ENCODE data around the gene PPARA. TPM values are rescaled to one million over a fixed set of nuclear protein-coding genes. Genes with fewer than 3 reads are reported as not detected.
A peak's percentile ranks its signal among the peaks of the same experiment; 100 is the strongest.

PPARA gene
- total and polyA plus RNA-seq, 2 donors (not counting 3 experiments of a cell fraction or from before 2014, with no cell fraction given) = 3.1 to 10.7 TPM

DNA sequence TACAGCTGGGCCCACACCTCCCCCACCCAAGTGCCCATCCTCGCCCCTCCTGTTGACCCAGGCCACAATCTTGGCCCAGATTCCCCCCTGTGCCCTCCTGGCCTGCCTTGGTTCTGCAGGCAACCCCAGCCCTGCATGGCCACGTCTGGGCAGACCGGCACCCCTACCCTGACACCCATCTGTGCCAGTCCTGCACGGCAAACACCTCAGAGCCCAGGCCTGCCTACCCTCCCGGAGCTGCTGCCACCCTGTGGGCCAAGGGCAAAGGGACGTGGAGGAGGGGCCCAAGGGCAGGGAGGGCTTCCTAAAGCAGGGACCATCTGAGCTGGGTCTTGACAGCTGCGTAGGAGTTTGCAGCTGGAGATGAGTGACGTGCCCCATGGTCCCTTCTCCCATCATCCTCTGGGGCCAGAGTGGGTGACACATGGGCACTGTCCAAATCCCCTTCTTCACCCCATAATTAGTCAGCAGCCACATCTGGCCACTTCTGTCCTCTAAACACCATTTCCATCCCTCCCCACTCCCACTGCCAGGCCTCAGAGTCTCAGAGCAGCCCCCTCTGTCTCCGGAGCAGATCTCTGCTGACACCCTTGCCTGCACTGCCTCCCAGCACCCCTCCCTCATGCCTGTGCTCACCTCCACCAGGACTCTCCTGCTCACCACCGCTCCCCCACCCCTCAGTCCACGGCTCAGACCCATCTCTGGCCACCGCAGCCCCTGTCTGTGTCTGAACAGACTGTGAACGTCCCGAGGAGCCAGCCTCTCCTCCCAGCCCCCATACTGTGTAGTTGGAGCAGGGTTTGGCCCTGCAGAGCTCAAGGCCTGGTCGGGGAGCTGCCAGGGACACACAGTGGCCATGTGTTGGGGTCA, 35.6 kb upstream of the PPARA start:
- DNase-seq (ENCODE audit: low read depth, low spot score) (no peak), FAIRE-seq (no peak)
- Histone ChIP-seq H3K4me2 (ENCODE audit: insufficient read depth, low read length) (no peak overlapping the region), H3K9ac (replicated peaks; ENCODE audit: extremely low read depth, insufficient read depth, low read length) (no peak overlapping the region), H3K79me2 (ENCODE audit: control insufficient read depth, insufficient read depth, low read length) (no peaks in the 10 kb centered on the region), H3K9me3 (replicated peaks; ENCODE audit: control insufficient read depth, insufficient read depth, low read length) (no peaks in the 10 kb centered on the region), H3K4me3 (replicated peaks in 1 of 3; ENCODE audit: insufficient read depth in 1 of 3, low read depth in 1 of 3, low read length in 3 of 3) (no peak overlapping the region), H4K20me1 (replicated peaks; ENCODE audit: control insufficient read depth, extremely low read depth, insufficient read depth, low read length) (no peaks in the 10 kb centered on the region), H3K27ac (ENCODE audit: insufficient read depth, low read depth, low read length) (no peak overlapping the region), H2AFZ (ENCODE audit: low read depth, low read length) (no peak overlapping the region), H3K9me1 (replicated peaks; ENCODE audit: control insufficient read depth, extremely low read depth, insufficient read depth, low read length) (no peaks in the 10 kb centered on the region), H3K27me3 (ENCODE audit: control insufficient read depth in 2 of 2, insufficient read depth in 2 of 2, low read length in 2 of 2) (no peaks in the 10 kb centered on the region), H3K36me3 (ENCODE audit: control insufficient read depth in 2 of 2, extremely low read depth in 1 of 2, insufficient read depth in 2 of 2, low read length in 2 of 2) (peaks cover 0 to 15% of the 10 kb centered on the region in 2 experiments), H3K4me1 (ENCODE audit: control insufficient read depth, extremely low read depth, insufficient read depth, low read length) (no peaks in the 10 kb centered on the region)
- ChIA-PET CTCF (interaction anchor here (1.2 to 6.4 kb wide), 5 partner anchors 26 to 119 kb away, joined by 4 to 241 read pairs (median 29); no protein-coding TSS in a partner anchor), POLR2A (no interaction called here)
- dilution Hi-C loops (cut with MboI; ENCODE audit: extremely low pct_ligation_motif_present, low sequenced_read_pairs) = no loop called here
- intact Hi-C loops (cut with micrococcal nuclease) = no loop called here
- BruUV-seq (replicated peaks) = TSS peak; percentile 1
- TF ChIP-seq POLR2A (IDR thresholded peaks at IDR 0.05; ENCODE audit: low read depth, low read length) = peak; percentile 4
- TF ChIP-seq, protein P1, sequence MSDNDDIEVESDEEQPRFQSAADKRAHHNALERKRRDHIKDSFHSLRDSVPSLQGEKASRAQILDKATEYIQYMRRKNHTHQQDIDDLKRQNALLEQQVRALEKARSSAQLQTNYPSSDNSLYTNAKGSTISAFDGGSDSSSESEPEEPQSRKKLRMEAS (IDR thresholded peaks at IDR 0.05; ENCODE audit: insufficient read depth, insufficient read length) = no peak
- no peak for TF ChIP-seq EZH2 (IDR thresholded peaks at IDR 0.05; ENCODE audit: borderline replicate concordance, low read depth, low read length, severe bottlenecking)
- TF ChIP-seq POLR2AphosphoS5 (IDR thresholded peaks at IDR 0.05; ENCODE audit: insufficient read depth, low read depth, low read length) = peak; percentile 7

DNA sequence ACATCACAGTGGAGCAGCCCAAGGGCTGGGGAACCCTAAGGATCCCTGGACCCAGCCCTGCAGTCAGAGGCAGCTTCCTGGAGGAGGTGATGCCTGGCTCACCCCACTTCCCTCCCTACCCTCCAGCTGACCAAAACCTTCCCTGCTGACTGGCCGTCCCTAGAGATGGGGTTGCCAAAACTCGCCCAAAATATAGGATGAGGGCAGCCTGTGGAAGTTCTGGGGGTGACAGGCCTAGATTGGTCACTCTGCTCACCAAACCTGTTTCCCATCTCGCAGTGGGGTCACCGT, 35.0 kb upstream of the PPARA start:
- H3K4me1 ChIP-seq (ENCODE audit: control insufficient read depth, extremely low read depth, insufficient read depth, low read length) = no peaks in the 10 kb centered on the region
- ChIA-PET POLR2A (no interaction called here), CTCF (interaction anchor here (1.2 to 6.4 kb wide), 4 partner anchors 26 to 119 kb away, joined by 4 to 241 read pairs (median 84); no protein-coding TSS in a partner anchor)
- H3K4me3 ChIP-seq (replicated peaks in 1 of 3; ENCODE audit: insufficient read depth in 1 of 3, low read depth in 1 of 3, low read length in 3 of 3) = no peak overlapping the region
- H3K79me2 ChIP-seq (ENCODE audit: control insufficient read depth, insufficient read depth, low read length) = no peaks in the 10 kb centered on the region
- FAIRE-seq = no peak
- H3K27ac ChIP-seq (ENCODE audit: insufficient read depth, low read depth, low read length) = no peak overlapping the region
- BruUV-seq (replicated peaks) = no TSS peak
- H3K9me1 ChIP-seq (replicated peaks; ENCODE audit: control insufficient read depth, extremely low read depth, insufficient read depth, low read length) = no peaks in the 10 kb centered on the region
- H3K4me2 ChIP-seq (ENCODE audit: insufficient read depth, low read length) = no peak overlapping the region
- TF ChIP-seq, protein P1 (IDR thresholded peaks at IDR 0.05; ENCODE audit: insufficient read depth, insufficient read length) = no peak
- TF ChIP-seq EZH2 (IDR thresholded peaks at IDR 0.05; ENCODE audit: borderline replicate concordance, low read depth, low read length, severe bottlenecking) (no peak), JUN (IDR thresholded peaks at IDR 0.05; ENCODE audit: borderline replicate concordance, insufficient read depth, insufficient read length, low read depth) (no peak), GATA2 (IDR thresholded peaks at IDR 0.05; ENCODE audit: insufficient read depth, insufficient read length, low read depth, low read length) (no peak), MYC (IDR thresholded peaks at IDR 0.05; ENCODE audit: low read depth, low read length) (no peak), POLR2AphosphoS5 (IDR thresholded peaks at IDR 0.05; ENCODE audit: insufficient read depth, low read depth, low read length) (no peak), FOS (IDR thresholded peaks at IDR 0.05; ENCODE audit: borderline replicate concordance, insufficient read depth, low read length) (no peak), POLR2A (IDR thresholded peaks at IDR 0.05; ENCODE audit: low read depth, low read length) (no peak)
- TF ChIP-seq, protein P2, sequence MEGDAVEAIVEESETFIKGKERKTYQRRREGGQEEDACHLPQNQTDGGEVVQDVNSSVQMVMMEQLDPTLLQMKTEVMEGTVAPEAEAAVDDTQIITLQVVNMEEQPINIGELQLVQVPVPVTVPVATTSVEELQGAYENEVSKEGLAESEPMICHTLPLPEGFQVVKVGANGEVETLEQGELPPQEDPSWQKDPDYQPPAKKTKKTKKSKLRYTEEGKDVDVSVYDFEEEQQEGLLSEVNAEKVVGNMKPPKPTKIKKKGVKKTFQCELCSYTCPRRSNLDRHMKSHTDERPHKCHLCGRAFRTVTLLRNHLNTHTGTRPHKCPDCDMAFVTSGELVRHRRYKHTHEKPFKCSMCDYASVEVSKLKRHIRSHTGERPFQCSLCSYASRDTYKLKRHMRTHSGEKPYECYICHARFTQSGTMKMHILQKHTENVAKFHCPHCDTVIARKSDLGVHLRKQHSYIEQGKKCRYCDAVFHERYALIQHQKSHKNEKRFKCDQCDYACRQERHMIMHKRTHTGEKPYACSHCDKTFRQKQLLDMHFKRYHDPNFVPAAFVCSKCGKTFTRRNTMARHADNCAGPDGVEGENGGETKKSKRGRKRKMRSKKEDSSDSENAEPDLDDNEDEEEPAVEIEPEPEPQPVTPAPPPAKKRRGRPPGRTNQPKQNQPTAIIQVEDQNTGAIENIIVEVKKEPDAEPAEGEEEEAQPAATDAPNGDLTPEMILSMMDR (IDR thresholded peaks at IDR 0.05; ENCODE audit: extremely low read depth in 1 of 2, insufficient read depth in 1 of 2, low read depth in 1 of 2, low read length in 2 of 2) = no peak
- DNase-seq (ENCODE audit: low read depth, low spot score) = no peak
- dilution Hi-C loops (cut with MboI; ENCODE audit: extremely low pct_ligation_motif_present, low sequenced_read_pairs) = no loop called here
- H3K9me3 ChIP-seq (replicated peaks; ENCODE audit: control insufficient read depth, insufficient read depth, low read length) = no peaks in the 10 kb centered on the region
- peaks cover 0 to 15% of the 10 kb centered on the region in 2 experiments for H3K36me3 ChIP-seq (ENCODE audit: control insufficient read depth in 2 of 2, extremely low read depth in 1 of 2, insufficient read depth in 2 of 2, low read length in 2 of 2)
- H3K9ac ChIP-seq (replicated peaks; ENCODE audit: extremely low read depth, insufficient read depth, low read length) = no peak overlapping the region
- H3K27me3 ChIP-seq (ENCODE audit: control insufficient read depth in 2 of 2, insufficient read depth in 2 of 2, low read length in 2 of 2) = no peaks in the 10 kb centered on the region
- no peak overlapping the region for H2AFZ ChIP-seq (ENCODE audit: low read depth, low read length)
- intact Hi-C loops (cut with micrococcal nuclease) = no loop called here
- no peaks in the 10 kb centered on the region for H4K20me1 ChIP-seq (replicated peaks; ENCODE audit: control insufficient read depth, extremely low read depth, insufficient read depth, low read length)
